SU-DHL-6 (cell line): ENCODE measurements around the gene NT5C3A.

Source experiments
- H2AFZ ChIP-seq: fragments of 200-600 bp; sonication (generic); 2 replicates; pipeline ENCODE4 v1.6.1; 2014; ENCODE audit warnings: low read depth, mild to moderate bottlenecking, moderate library complexity, mixed read lengths, antibody characterized with exemption, low read length; ENCODE audit not compliant: severe bottlenecking
- H3F3A ChIP-seq: fragments of 200-600 bp; shearing (Covaris generic); 2 replicates; pipeline ENCODE4 v1.6.0; 2016; ENCODE audit warnings: antibody characterized with exemption, mild to moderate bottlenecking; ENCODE audit not compliant: insufficient read depth
- H3K27ac ChIP-seq: fragments of 200-600 bp; sonication (generic); 2 replicates; pipeline ENCODE4 v1.5.1; 2016; ENCODE audit warnings: low read depth, mild to moderate bottlenecking, low read length, moderate library complexity, mixed read lengths
- H3K27me3 ChIP-seq: fragments of 200-600 bp; sonication (generic), shearing (Covaris generic); 2 replicates; pipeline ENCODE4 v1.6.0; 2014; ENCODE audit warnings: mild to moderate bottlenecking, low read length
- H3K36me3 ChIP-seq: fragments of 200-600 bp; sonication (generic); 2 replicates; pipeline ENCODE4 v1.6.1; 2014; ENCODE audit warnings: mild to moderate bottlenecking, low read length, mixed read lengths
- H3K4me2 ChIP-seq: fragments of 300-600, 200-600 bp; shearing (Covaris generic), sonication (generic); 2 replicates; pipeline ENCODE4 v1.6.0; 2014; ENCODE audit warnings: low read length, low read depth, mild to moderate bottlenecking; ENCODE audit not compliant: poor library complexity, severe bottlenecking
- H3K4me3 ChIP-seq: fragments of 200-600 bp; sonication (generic); 2 replicates; pipeline ENCODE4 v1.5.1; 2014; ENCODE audit warnings: antibody characterized with exemption, low read length, mild to moderate bottlenecking, mixed read lengths; ENCODE audit not compliant: insufficient read depth, poor library complexity, severe bottlenecking
- H3K79me2 ChIP-seq: fragments of 200-600 bp; sonication (generic); 2 replicates; pipeline ENCODE4 v1.6.1; 2014; ENCODE audit warnings: mild to moderate bottlenecking, low read length, moderate library complexity; ENCODE audit not compliant: insufficient read depth
- H3K9ac ChIP-seq: fragments of 200-600 bp; sonication (generic); 2 replicates; pipeline ENCODE4 v1.7.0; 2014; ENCODE audit warnings: mild to moderate bottlenecking, low read length
- H3K9me2 ChIP-seq: fragments of 200-600 bp; sonication (generic); replicated peaks from 2 replicates; pipeline ENCODE4 v1.6.1; 2014; ENCODE audit warnings: low read length; ENCODE audit not compliant: insufficient read depth
- H3K9me3 ChIP-seq: fragments of 200-600 bp; sonication (generic); 2 replicates; pipeline ENCODE4 v1.6.1; 2014; ENCODE audit warnings: low read length, mixed read lengths; ENCODE audit not compliant: insufficient read depth
- H4K20me1 ChIP-seq: fragments of 200-600 bp; sonication (generic); 2 replicates; pipeline ENCODE4 v1.6.1; 2014; ENCODE audit warnings: low read depth, mild to moderate bottlenecking, antibody characterized with exemption, low read length, moderate library complexity, mixed read lengths
- EZH2phosphoT487 ChIP-seq: fragments of 200-600 bp; sonication (generic), shearing (Covaris generic); conservative IDR thresholded peaks from 2 replicates; pipeline ENCODE4 v1.6.1; 2018; ENCODE audit warnings: mild to moderate bottlenecking, antibody characterized with exemption, low read length, moderate library complexity, mixed read lengths
- TF ChIP-seq, protein P1 (sequence below): fragments of 200-600 bp; sonication (generic); IDR thresholded peaks from one replicate; pipeline ENCODE4 v1.5.1; 2017; ENCODE audit warnings: antibody characterized with exemption, mild to moderate bottlenecking, low read length, moderate library complexity; ENCODE audit not compliant: insufficient read depth, poor library complexity, severe bottlenecking

Gene NT5C3A

DNA sequence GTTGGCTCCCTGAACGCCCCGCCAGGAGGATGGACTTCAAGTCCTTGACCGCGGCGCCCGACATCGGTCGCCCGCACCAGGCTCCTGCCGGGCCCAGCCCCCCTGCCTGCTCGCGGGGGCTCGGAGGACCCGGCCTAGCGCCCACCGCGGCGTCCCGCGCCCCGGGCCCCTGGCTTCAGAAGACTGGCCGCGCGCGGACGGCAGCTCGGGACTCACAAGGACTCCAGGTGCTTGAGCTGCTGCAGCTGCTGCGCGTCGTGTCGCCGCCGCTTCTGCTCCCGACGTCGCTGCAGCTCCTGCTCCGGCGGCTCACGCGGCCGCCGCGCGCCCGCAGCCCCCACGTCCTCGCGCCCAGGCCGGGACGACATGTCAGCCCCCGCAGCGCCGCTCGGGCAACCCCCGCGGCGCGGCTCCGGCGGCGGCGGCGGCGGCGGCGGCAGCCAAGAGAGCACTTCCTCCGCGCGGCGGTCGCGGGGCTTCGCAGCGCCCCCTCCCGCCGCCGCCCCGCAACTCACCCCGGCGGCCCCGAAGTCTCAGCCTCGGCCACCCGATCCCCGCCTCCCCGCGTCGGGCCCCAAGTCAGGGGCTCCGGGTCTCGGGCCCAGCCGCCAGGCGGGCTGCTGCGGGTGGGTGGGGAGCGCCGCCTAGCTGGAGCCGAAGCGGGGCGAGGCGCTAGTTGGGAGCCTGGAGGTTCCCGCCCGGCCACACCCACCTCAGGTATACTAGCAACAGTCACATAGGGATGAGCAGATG is 46.6 kb upstream of the NT5C3A start, which contains the start of gene RP9:
Gene RP9 (minus strand): TSS at position 400 of the 753 bp plus-strand sequence. CDS start 32 bp downstream, at position 368.
- peak within 1 kb of the TSS; percentile 61 for H3K27ac ChIP-seq
- no peaks in the 10 kb centered on the region for H3K9me3 ChIP-seq
- H3F3A ChIP-seq = peaks cover 7% of the 10 kb centered on the region; the same call in 1 of the 2 replicates
- TF ChIP-seq, protein P1, sequence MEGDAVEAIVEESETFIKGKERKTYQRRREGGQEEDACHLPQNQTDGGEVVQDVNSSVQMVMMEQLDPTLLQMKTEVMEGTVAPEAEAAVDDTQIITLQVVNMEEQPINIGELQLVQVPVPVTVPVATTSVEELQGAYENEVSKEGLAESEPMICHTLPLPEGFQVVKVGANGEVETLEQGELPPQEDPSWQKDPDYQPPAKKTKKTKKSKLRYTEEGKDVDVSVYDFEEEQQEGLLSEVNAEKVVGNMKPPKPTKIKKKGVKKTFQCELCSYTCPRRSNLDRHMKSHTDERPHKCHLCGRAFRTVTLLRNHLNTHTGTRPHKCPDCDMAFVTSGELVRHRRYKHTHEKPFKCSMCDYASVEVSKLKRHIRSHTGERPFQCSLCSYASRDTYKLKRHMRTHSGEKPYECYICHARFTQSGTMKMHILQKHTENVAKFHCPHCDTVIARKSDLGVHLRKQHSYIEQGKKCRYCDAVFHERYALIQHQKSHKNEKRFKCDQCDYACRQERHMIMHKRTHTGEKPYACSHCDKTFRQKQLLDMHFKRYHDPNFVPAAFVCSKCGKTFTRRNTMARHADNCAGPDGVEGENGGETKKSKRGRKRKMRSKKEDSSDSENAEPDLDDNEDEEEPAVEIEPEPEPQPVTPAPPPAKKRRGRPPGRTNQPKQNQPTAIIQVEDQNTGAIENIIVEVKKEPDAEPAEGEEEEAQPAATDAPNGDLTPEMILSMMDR = peak; percentile 87
- TF ChIP-seq EZH2phosphoT487 = no peak
- peaks cover 7% of the 10 kb centered on the region; the same call in 1 of the 2 replicates for H4K20me1 ChIP-seq
- no peaks in the 10 kb centered on the region for H3K9me2 ChIP-seq
- H2AFZ ChIP-seq = peak within 1 kb of the TSS; percentile 93
- peaks cover 45% of the 10 kb centered on the region for H3K79me2 ChIP-seq
- H3K4me3 ChIP-seq = peak within 1 kb of the TSS; percentile 98
- H3K36me3 ChIP-seq = no peaks in the 10 kb centered on the region
- H3K9ac ChIP-seq = peak within 1 kb of the TSS; percentile 96
- H3K4me2 ChIP-seq = peak within 1 kb of the TSS; percentile 85
- no peaks in the 10 kb centered on the region for H3K27me3 ChIP-seq

- H4K20me1 ChIP-seq = peaks cover 7% of the 10 kb centered on the region; the same call in 1 of the 2 replicates
- peaks cover 50% of the 10 kb centered on the region for H3K79me2 ChIP-seq
- H3K4me2 ChIP-seq = peak overlapping the region; percentile 85
- H3K9ac ChIP-seq = peak overlapping the region; percentile 96
- TF ChIP-seq EZH2phosphoT487 = no peak
- TF ChIP-seq, protein P1 = peak; percentile 38
- no peaks in the 10 kb centered on the region for H3K9me3 ChIP-seq
- peaks cover 7% of the 10 kb centered on the region; the same call in 1 of the 2 replicates for H3F3A ChIP-seq
- peak overlapping the region; percentile 93 for H2AFZ ChIP-seq
- H3K27me3 ChIP-seq = no peaks in the 10 kb centered on the region
- H3K4me3 ChIP-seq = peak overlapping the region; percentile 98
- no peaks in the 10 kb centered on the region for H3K9me2 ChIP-seq
- H3K36me3 ChIP-seq = no peaks in the 10 kb centered on the region
- peak overlapping the region; percentile 61 for H3K27ac ChIP-seq
Observed at GRCh38 chr7:33108554-33109004, 46.0 kb upstream of the NT5C3A start.

DNA sequence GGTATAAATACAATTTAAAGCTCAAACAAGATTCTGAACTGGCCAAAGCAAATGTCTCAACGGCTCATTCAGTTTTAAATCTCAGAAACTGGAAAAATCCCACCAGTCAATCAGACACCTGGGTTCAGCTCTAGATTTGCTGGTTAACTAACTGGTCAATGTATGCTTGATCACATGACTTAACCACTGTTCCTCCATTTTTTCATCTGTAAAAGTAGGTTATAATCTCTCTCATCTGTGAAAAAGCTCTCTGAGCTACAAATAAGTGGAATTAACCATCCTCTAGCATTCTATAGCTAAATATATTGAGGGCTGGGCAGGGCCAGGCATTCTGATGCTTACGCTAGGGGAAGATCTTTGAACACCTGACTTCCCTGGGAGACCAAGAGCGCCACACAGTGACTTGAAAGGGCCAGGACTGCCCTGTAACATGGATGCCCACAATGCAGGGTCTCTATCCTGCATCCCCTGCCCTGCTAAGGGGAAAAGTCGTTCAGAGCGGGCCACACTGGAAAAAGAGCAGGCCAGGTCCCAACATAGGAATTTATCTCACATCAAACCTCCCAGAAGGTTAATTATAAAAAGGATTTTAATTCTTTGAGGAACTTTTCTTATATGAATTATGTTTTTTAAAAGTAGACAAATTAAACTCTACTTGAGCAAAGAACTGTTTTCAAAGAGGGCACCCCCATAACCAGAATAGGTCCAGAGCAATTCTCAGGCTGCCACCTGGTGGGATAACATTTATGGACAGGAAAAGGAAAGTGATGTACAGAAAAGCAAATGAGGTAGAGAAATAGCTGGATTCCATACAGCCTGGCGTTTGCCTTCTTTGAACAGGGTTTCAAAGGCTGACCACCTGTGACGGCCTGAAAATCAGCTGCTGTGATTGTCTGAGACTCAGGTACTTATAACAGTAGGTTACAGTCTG is 44.8 kb upstream of the NT5C3A start:
- Histone ChIP-seq H3K36me3 (0 out of 2 replicates have a peak, but pooled peaks cover 2% of the 10 kb centered on the region), H3K27ac (peak overlapping the region; percentile 61), H3K4me3 (peak overlapping the region; percentile 98), H3K27me3 (no peaks in the 10 kb centered on the region), H3K9me2 (no peaks in the 10 kb centered on the region), H4K20me1 (peaks cover 7% of the 10 kb centered on the region; the same call in 1 of the 2 replicates), H3K79me2 (peaks cover 50% of the 10 kb centered on the region), H3K9me3 (no peaks in the 10 kb centered on the region), H3K4me2 (peak overlapping the region; percentile 85), H3F3A (peaks cover 7% of the 10 kb centered on the region; the same call in 1 of the 2 replicates), H2AFZ (no peak overlapping the region), H3K9ac (peak overlapping the region; percentile 96)
- TF ChIP-seq, protein P1 = peak; percentile 69
- no peak for TF ChIP-seq EZH2phosphoT487
